ENCODE measurements around the gene TMEM44.
"Not testable (repeated sequence)": the region's sequence is repeated elsewhere in the genome, so short reads cannot be mapped to it uniquely, and the experiment has no call there.

TMEM44 gene

GRCh38 chr3:194631696-194632095 is 1.5 kb downstream of the TMEM44 start:
- no peak overlapping the region; the same call in 1 of the 2 replicates for H3K4me3 ChIP-seq
- H3K9ac ChIP-seq, result no peak overlapping the region
- no peaks in the 10 kb centered on the region for H3K27me3 ChIP-seq
- H4K20me1 ChIP-seq, result no peaks in the 10 kb centered on the region
- 0 out of 2 replicates have a peak overlapping the region, but pooled peaks have one; percentile 90 for H3K4me2 ChIP-seq
- no peak overlapping the region for H3K27ac ChIP-seq
- peaks cover 48% of the 10 kb centered on the region for H3K36me3 ChIP-seq
- peaks cover 31% of the 10 kb centered on the region for H3K9me3 ChIP-seq
- H3K4me1 ChIP-seq, result peaks cover 9% of the 10 kb centered on the region
- no peak for TF ChIP-seq Cebpa-rat (IDR thresholded peaks at IDR 0.05)

- peaks cover 31% of the 10 kb centered on the region for H3K9me3 ChIP-seq
- not testable (repeated sequence) for H3K4me1 ChIP-seq, H3K4me3 ChIP-seq, H3K9ac ChIP-seq, H4K20me1 ChIP-seq, H3K27ac ChIP-seq, H3K4me2 ChIP-seq, H3K27me3 ChIP-seq
- peaks cover 56% of the 10 kb centered on the region for H3K36me3 ChIP-seq
Measured at GRCh38 chr3:194630681-194631080, 2.5 kb downstream of the TMEM44 start.

- peaks cover 47% of the 10 kb centered on the region for H3K4me1 ChIP-seq
- H3K36me3 ChIP-seq, result peaks cover 56% of the 10 kb centered on the region
- no peak overlapping the region for H3K4me2 ChIP-seq
- no peaks in the 10 kb centered on the region for H4K20me1 ChIP-seq
- no peak overlapping the region for H3K9ac ChIP-seq
- H3K9me3 ChIP-seq, result peaks cover 11% of the 10 kb centered on the region
- no peak overlapping the region for H3K27ac ChIP-seq
- H3K4me3 ChIP-seq, result no peak overlapping the region
- TF ChIP-seq Cebpa-rat (IDR thresholded peaks at IDR 0.05), result no peak
- H3K27me3 ChIP-seq, result no peaks in the 10 kb centered on the region
Measured at GRCh38 chr3:194624956-194625355, 8.3 kb downstream of the TMEM44 start.

- TF ChIP-seq Cebpa-rat (IDR thresholded peaks at IDR 0.05), result no peak
- Histone ChIP-seq H3K4me3 (no peak overlapping the region), H3K27ac (0 out of 2 replicates have a peak overlapping the region, but pooled peaks have one; percentile 26), H4K20me1 (no peaks in the 10 kb centered on the region), H3K4me1 (peaks cover 52% of the 10 kb centered on the region), H3K27me3 (no peaks in the 10 kb centered on the region), H3K9ac (no peak overlapping the region), H3K36me3 (peaks cover 43% of the 10 kb centered on the region), H3K4me2 (peak overlapping the region; percentile 78), H3K9me3 (no peaks in the 10 kb centered on the region)
Measured at GRCh38 chr3:194623449-194624290, 9.5 kb downstream of the TMEM44 start.

- H3K9me3 ChIP-seq, result no peaks in the 10 kb centered on the region
- no peak overlapping the region for H3K4me3 ChIP-seq
- TF ChIP-seq Cebpa-rat (IDR thresholded peaks at IDR 0.05), result no peak
- no peaks in the 10 kb centered on the region for H4K20me1 ChIP-seq
- peaks cover 35% of the 10 kb centered on the region for H3K36me3 ChIP-seq
- no peak overlapping the region for H3K9ac ChIP-seq
- peak overlapping the region; percentile 78 for H3K4me2 ChIP-seq
- H3K27ac ChIP-seq, result no peak overlapping the region
- no peaks in the 10 kb centered on the region for H3K27me3 ChIP-seq
- peaks cover 54% of the 10 kb centered on the region for H3K4me1 ChIP-seq
Measured at GRCh38 chr3:194622621-194623340, 10.4 kb downstream of the TMEM44 start.

- peak overlapping the region; percentile 69; the same call in 1 of the 2 replicates for H3K9ac ChIP-seq
- H3K9me3 ChIP-seq, result no peaks in the 10 kb centered on the region
- H3K36me3 ChIP-seq, result peaks cover 32% of the 10 kb centered on the region
- H3K27me3 ChIP-seq, result no peaks in the 10 kb centered on the region
- no peak overlapping the region for H3K4me3 ChIP-seq
- H3K27ac ChIP-seq, result peak overlapping the region; percentile 80; the same call in 1 of the 2 replicates
- peak overlapping the region; percentile 78 for H3K4me2 ChIP-seq
- H3K4me1 ChIP-seq, result peaks cover 60% of the 10 kb centered on the region
- no peak for TF ChIP-seq Cebpa-rat (IDR thresholded peaks at IDR 0.05)
- H4K20me1 ChIP-seq, result no peaks in the 10 kb centered on the region
Measured at GRCh38 chr3:194621947-194622346, 11.3 kb downstream of the TMEM44 start.

- Histone ChIP-seq H3K27ac (peak overlapping the region; percentile 80; the same call in 1 of the 2 replicates), H3K4me2 (peak overlapping the region; percentile 78), H3K4me1 (peaks cover 73% of the 10 kb centered on the region), H3K9ac (no peak overlapping the region), H3K36me3 (peaks cover 29% of the 10 kb centered on the region), H3K4me3 (no peak overlapping the region), H3K27me3 (no peaks in the 10 kb centered on the region), H4K20me1 (no peaks in the 10 kb centered on the region), H3K9me3 (no peaks in the 10 kb centered on the region)
- TF ChIP-seq Cebpa-rat (IDR thresholded peaks at IDR 0.05), result no peak
Measured at GRCh38 chr3:194620196-194620595, 13.0 kb downstream of the TMEM44 start.

GRCh38 chr3:194619741-194620140 is 13.5 kb downstream of the TMEM44 start:
- Histone ChIP-seq H3K36me3 (peaks cover 29% of the 10 kb centered on the region), H3K4me2 (no peak overlapping the region), H3K27ac (peak overlapping the region; percentile 19), H3K4me3 (no peak overlapping the region), H3K27me3 (no peaks in the 10 kb centered on the region), H3K4me1 (peaks cover 73% of the 10 kb centered on the region), H4K20me1 (no peaks in the 10 kb centered on the region), H3K9me3 (no peaks in the 10 kb centered on the region), H3K9ac (no peak overlapping the region)
- no peak for TF ChIP-seq Cebpa-rat (IDR thresholded peaks at IDR 0.05)

GRCh38 chr3:194618858-194619608 is 14.2 kb downstream of the TMEM44 start:
- no peak overlapping the region for H3K9ac ChIP-seq
- no peaks in the 10 kb centered on the region for H3K9me3 ChIP-seq
- H3K27ac ChIP-seq, result peak overlapping the region; percentile 22; the same call in 1 of the 2 replicates
- H3K4me1 ChIP-seq, result peaks cover 67% of the 10 kb centered on the region
- no peak for TF ChIP-seq Cebpa-rat (IDR thresholded peaks at IDR 0.05)
- no peaks in the 10 kb centered on the region for H4K20me1 ChIP-seq
- H3K36me3 ChIP-seq, result peaks cover 34% of the 10 kb centered on the region
- no peak overlapping the region for H3K4me2 ChIP-seq
- H3K27me3 ChIP-seq, result no peaks in the 10 kb centered on the region
- no peak overlapping the region for H3K4me3 ChIP-seq
